Ascending aorta (tissue), 2 donors: Measurements from ENCODE around the gene HMCN1. TPM values are rescaled to one million over a fixed set of nuclear protein-coding genes. Genes with fewer than 3 reads are reported as not detected.

Experiments
- DNase-seq, 2 donors: peaks; one replicate each; pipeline ENCODE4 v3.0.0-alpha.2; 2019; ENCODE audit warnings: low spot score in 2 of 2
- H3K27ac ChIP-seq, 2 donors: fragments of 200-600 bp; sonication (generic); one replicate each; pipeline ENCODE4 v1.5.1; 2016 to 2017; ENCODE audit warnings: mild to moderate bottlenecking in 1 of 2
- H3K27me3 ChIP-seq: fragments of 200-600 bp; sonication (generic); one replicate; pipeline ENCODE4 v1.5.1; 2017
- H3K36me3 ChIP-seq, 2 donors: fragments of 200-600 bp; sonication (generic); one replicate each; pipeline ENCODE4 v1.5.1; 2016
- H3K4me1 ChIP-seq, 2 donors: fragments of 200-600 bp; sonication (generic); one replicate each; pipeline ENCODE4 v1.5.1; 2016 to 2017; ENCODE audit warnings: mild to moderate bottlenecking in 1 of 2
- H3K4me3 ChIP-seq, 2 donors: fragments of 200-600 bp; sonication (generic); one replicate each; pipeline ENCODE4 v1.5.1; 2016 to 2017; ENCODE audit warnings: mild to moderate bottlenecking in 1 of 2
- H3K9me3 ChIP-seq, 2 donors: fragments of 200-600 bp; sonication (generic); one replicate each; pipeline ENCODE4 v1.5.1; 2016
- intact Hi-C: fragments of 100-400 bp; cut with DNase I; formaldehyde crosslinking; loops from one replicate; pipeline ENCODE4 v1.15.1; 2023
- total RNA-seq: library from RNA; depleted of rRNA; stranded (reverse); fragments of >200 nt; gene quantifications from one replicate; pipeline ENCODE4 v1.1.0, GENCODE V29; 2016
- TF ChIP-seq, protein P1 (sequence below), 3 experiments: fragments of 200-600 bp in 2 of 3; fragments of 450-650 bp in 1 of 3; sonication (generic) in 2 of 3; IDR thresholded peaks; one replicate each; pipeline ENCODE4 v1.5.1; 2016 to 2019; ENCODE audit warnings: antibody characterized with exemption in 3 of 3, mild to moderate bottlenecking in 1 of 3, moderate library complexity in 1 of 3

HMCN1 gene
- 61.7 TPM for total RNA-seq

DNA sequence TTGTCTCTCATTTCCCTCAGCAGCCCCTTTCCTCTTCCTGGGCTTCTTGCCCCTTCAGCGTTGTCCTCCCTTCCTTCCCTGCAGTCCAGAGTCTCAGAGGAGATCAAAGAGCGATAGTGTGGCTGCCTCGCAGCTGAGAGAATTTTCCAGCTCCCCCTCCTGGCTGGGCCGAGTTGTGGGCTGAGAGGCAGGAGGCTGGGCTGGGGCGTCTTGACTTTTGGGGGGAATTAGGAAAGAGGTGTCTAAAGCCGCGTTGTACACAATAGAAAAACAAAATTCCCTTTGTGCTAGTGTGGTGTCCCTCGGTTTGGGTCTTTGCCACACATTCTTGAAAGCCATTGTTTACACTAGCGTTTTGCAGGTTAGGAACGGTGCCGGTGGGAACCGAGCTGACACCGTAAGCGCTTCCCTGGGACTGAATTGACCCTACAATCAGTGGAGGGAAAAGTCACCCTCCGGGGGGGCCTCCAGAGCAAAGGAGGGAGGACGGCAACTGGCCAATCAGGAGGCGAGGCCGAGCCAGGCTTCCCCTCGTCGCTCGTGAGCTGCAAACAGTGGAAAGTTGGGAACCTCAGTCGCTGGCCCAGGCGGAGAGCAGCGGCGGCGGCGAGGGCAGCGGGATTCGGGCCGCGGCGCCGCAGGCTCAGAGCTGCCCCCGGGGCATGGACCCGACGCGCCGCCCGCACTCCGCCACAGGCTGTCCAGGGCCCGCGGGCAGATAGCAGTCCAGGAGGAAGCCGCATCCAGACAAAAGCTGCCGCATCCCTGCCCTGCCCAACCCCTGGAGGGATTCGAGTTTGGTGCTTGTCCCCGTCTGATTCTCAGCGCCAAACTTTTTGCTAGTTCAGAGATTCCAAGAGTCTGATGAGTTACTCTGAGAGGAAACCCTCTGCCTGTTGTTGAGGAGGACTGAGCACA is at the start of gene HMCN1:
HMCN1 (plus strand) TSS at position 574 of the 918 bp plus-strand sequence. CDS start 389 bp downstream, outside the sequence.
- Histone ChIP-seq H3K36me3 (no peaks in the 10 kb centered on the region), H3K27me3 (no peaks in the 10 kb centered on the region), H3K4me1 (peaks cover 0 to 7% of the 10 kb centered on the region in 2 donors), H3K9me3 (peaks cover 0 to 10% of the 10 kb centered on the region in 2 donors), H3K27ac (peak within 1 kb of the TSS; percentile 88 to 95), H3K4me3 (peak within 1 kb of the TSS; percentile 53 to 84)
- TF ChIP-seq, protein P1, sequence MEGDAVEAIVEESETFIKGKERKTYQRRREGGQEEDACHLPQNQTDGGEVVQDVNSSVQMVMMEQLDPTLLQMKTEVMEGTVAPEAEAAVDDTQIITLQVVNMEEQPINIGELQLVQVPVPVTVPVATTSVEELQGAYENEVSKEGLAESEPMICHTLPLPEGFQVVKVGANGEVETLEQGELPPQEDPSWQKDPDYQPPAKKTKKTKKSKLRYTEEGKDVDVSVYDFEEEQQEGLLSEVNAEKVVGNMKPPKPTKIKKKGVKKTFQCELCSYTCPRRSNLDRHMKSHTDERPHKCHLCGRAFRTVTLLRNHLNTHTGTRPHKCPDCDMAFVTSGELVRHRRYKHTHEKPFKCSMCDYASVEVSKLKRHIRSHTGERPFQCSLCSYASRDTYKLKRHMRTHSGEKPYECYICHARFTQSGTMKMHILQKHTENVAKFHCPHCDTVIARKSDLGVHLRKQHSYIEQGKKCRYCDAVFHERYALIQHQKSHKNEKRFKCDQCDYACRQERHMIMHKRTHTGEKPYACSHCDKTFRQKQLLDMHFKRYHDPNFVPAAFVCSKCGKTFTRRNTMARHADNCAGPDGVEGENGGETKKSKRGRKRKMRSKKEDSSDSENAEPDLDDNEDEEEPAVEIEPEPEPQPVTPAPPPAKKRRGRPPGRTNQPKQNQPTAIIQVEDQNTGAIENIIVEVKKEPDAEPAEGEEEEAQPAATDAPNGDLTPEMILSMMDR (IDR thresholded peaks at IDR 0.05), result peak in 2 of 3 experiments; percentile 14 to 52
- DNase-seq, result peak in 1 of 2 donors; percentile 91
- intact Hi-C loops, result loop anchor here (1.0 kb wide), 1 partner anchor 13 kb away; no protein-coding TSS in a partner anchor

DNA sequence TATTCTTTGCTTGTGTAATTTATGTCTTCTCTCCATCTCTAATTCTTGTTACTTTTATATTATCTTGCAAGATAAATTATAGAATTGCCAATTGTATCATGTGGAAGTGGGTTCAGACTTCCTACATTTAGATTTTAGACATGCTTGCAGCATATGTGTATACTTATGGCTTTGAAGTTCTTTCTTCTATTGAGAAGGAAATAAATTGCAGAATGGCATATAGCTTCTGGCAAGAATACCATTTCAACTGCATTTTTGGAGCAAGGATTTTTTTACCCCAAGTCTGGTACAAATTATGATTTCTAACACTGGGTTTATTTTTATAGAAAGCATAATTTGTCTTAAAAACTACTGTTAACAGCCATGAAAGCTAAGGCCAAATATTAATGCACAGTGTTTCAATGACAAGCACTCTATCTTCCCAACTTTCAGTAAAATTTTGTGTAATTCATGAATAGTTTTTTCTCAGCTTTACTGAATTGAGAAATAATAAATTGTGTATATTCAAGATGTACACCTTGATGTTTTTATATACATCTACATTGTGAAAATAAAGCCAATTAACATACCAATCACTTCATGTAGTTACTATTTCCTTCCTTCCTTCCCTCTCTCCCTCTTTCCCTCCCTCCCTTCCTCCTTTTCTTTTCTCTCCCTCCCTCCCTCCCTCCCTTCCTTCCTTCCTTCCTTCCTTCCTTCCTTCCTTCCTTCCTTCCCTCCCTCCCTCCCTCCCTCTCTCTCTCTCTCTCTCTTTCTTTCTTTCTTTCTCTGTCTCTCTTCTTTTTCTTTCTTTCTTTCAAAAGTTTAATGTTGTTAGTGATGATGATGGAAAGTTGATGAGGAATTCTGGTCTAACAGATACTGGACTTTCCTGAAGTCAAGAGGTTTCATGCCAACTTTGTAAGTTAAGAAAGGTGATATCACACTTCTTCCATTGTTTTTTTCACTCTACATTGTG is 47.1 kb upstream of the HMCN1 start:
- H3K9me3 ChIP-seq, result no peaks in the 10 kb centered on the region
- no peaks in the 10 kb centered on the region for H3K36me3 ChIP-seq
- intact Hi-C loops, result loop anchor here (10.0 kb wide), 1 partner anchor 372 kb away; the partner anchor contains the start of gene IVNS1ABP
- TF ChIP-seq, protein P1 (IDR thresholded peaks at IDR 0.05), result no peak
- no peak for DNase-seq
- no peaks in the 10 kb centered on the region for H3K27me3 ChIP-seq
- H3K4me3 ChIP-seq, result no peak overlapping the region
- H3K4me1 ChIP-seq, result no peaks in the 10 kb centered on the region
- no peak overlapping the region for H3K27ac ChIP-seq

DNA sequence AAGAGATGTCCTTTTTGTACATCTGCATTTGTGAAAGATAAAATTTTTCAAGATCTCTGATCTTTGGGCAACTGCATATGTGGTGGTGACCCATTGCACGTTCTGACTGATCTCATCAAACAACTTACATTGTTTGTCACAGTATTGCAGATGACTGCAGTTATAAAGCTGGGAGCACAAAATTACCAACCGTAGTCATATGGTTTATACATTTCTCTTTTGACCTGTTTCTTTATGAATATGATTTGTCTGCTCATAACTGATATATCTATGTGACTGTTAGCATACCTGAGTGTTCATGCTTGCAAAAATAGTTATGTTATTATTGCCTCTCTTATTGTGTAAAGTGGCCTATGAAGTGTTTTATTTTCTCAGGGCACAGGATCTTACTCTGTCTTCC is 43.7 kb upstream of the HMCN1 start:
- no peaks in the 10 kb centered on the region for H3K27me3 ChIP-seq
- H3K9me3 ChIP-seq, result no peaks in the 10 kb centered on the region
- H3K4me1 ChIP-seq, result no peaks in the 10 kb centered on the region
- no peak overlapping the region for H3K27ac ChIP-seq
- TF ChIP-seq, protein P1 (IDR thresholded peaks at IDR 0.05), result no peak
- H3K4me3 ChIP-seq, result no peak overlapping the region
- no peaks in the 10 kb centered on the region for H3K36me3 ChIP-seq
- intact Hi-C loops, result no loop called here
- DNase-seq, result no peak

DNA sequence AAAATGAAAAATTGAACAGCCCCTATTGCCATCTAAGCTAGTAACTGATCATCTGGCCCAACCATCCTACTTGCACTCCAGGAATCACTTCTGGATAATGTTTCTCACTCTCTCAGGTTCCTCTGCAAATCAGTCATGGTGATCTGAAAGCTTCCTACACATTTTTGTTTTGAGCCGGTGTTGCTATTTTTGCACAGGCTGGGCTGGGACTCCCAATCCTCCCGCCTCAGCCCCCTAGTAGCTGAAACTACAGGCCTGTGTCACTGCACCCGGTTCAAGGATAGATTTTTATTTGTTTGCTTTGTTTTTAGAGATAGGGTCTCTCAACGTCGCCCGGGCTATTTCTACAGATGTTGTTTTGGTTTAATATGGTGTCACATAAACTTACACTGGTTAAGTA is 40.5 kb upstream of the HMCN1 start:
- peak overlapping the region in 1 of 2 donors; percentile 19 for H3K4me3 ChIP-seq
- H3K27ac ChIP-seq, result no peak overlapping the region
- TF ChIP-seq, protein P1 (IDR thresholded peaks at IDR 0.05), result no peak
- H3K4me1 ChIP-seq, result no peaks in the 10 kb centered on the region
- intact Hi-C loops, result no loop called here
- no peaks in the 10 kb centered on the region for H3K36me3 ChIP-seq
- H3K9me3 ChIP-seq, result no peaks in the 10 kb centered on the region
- H3K27me3 ChIP-seq, result no peaks in the 10 kb centered on the region
- no peak for DNase-seq

DNA sequence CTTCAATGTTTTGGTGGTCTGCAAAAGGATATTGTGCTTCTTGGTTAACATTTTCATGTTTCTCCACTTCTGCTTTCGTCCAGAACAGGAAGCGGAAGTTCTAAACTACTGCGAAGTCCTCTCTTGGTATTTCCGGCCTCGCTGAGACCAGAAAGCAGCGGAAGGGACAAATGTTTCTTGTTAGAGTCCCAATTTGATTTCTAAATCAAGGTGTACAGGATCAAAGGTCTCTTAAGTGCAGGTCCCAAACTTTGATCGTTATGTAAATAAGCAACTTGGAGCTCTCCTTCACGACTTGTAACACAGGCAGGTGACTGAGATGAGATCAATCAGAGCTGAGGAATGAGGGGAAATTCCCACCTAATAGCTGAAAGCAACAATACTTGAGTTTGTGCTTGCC is 40.1 kb upstream of the HMCN1 start:
- intact Hi-C loops, result no loop called here
- H3K4me1 ChIP-seq, result no peaks in the 10 kb centered on the region
- peak overlapping the region in 1 of 2 donors; percentile 19 for H3K4me3 ChIP-seq
- no peaks in the 10 kb centered on the region for H3K36me3 ChIP-seq
- no peak overlapping the region for H3K27ac ChIP-seq
- no peaks in the 10 kb centered on the region for H3K27me3 ChIP-seq
- DNase-seq, result no peak
- TF ChIP-seq, protein P1 (IDR thresholded peaks at IDR 0.05), result no peak
- no peaks in the 10 kb centered on the region for H3K9me3 ChIP-seq
